ENCODE results near the gene GAB1.

GAB1 gene

GRCh38 chr4:143302536-143302935, 34.1 kb upstream of the GAB1 start:
- Histone ChIP-seq H3K27me3 (ENCODE audit: control insufficient read depth in 1 of 2, insufficient read depth in 2 of 2, low read length in 2 of 2) (no peaks in the 10 kb centered on the region), H3K9ac (ENCODE audit: low read depth in 1 of 2, low read length in 2 of 2) (no peak overlapping the region), H3K4me3 (ENCODE audit: low read depth in 1 of 2, low read length in 2 of 2) (no peak overlapping the region), H3K27ac (ENCODE audit: low read depth, low read length) (no peak overlapping the region), H3K9me3 (ENCODE audit: control insufficient read depth in 1 of 2, low read length in 2 of 2) (no peaks in the 10 kb centered on the region), H3K4me1 (ENCODE audit: control insufficient read depth in 1 of 2, insufficient read depth in 2 of 2, low read length in 2 of 2) (no peaks in the 10 kb centered on the region), H3K36me3 (ENCODE audit: control insufficient read depth in 1 of 2, insufficient read depth in 2 of 2, low read length in 2 of 2) (no peaks in the 10 kb centered on the region)

GRCh38 chr4:143306788-143307187, 29.9 kb upstream of the GAB1 start:
- Histone ChIP-seq H3K9me3 (ENCODE audit: control insufficient read depth in 1 of 2, low read length in 2 of 2) (no peaks in the 10 kb centered on the region), H3K4me3 (ENCODE audit: low read depth in 1 of 2, low read length in 2 of 2) (no peak overlapping the region), H3K27me3 (ENCODE audit: control insufficient read depth in 1 of 2, insufficient read depth in 2 of 2, low read length in 2 of 2) (no peaks in the 10 kb centered on the region)

GRCh38 chr4:143307531-143307930, 29.1 kb upstream of the GAB1 start:
- Histone ChIP-seq H3K9me3 (ENCODE audit: control insufficient read depth in 1 of 2, low read length in 2 of 2) (no peaks in the 10 kb centered on the region), H3K36me3 (ENCODE audit: control insufficient read depth in 1 of 2, insufficient read depth in 2 of 2, low read length in 2 of 2) (no peaks in the 10 kb centered on the region)

More at GRCh38 chr4:143306788-143307187, 29.9 kb upstream of the GAB1 start:
- Histone ChIP-seq H3K36me3 (ENCODE audit: control insufficient read depth in 1 of 2, insufficient read depth in 2 of 2, low read length in 2 of 2) (no peaks in the 10 kb centered on the region), H3K4me1 (ENCODE audit: control insufficient read depth in 1 of 2, insufficient read depth in 2 of 2, low read length in 2 of 2) (no peaks in the 10 kb centered on the region), H3K27ac (ENCODE audit: low read depth, low read length) (no peak overlapping the region), H3K9ac (ENCODE audit: low read depth in 1 of 2, low read length in 2 of 2) (no peak overlapping the region)

DNA sequence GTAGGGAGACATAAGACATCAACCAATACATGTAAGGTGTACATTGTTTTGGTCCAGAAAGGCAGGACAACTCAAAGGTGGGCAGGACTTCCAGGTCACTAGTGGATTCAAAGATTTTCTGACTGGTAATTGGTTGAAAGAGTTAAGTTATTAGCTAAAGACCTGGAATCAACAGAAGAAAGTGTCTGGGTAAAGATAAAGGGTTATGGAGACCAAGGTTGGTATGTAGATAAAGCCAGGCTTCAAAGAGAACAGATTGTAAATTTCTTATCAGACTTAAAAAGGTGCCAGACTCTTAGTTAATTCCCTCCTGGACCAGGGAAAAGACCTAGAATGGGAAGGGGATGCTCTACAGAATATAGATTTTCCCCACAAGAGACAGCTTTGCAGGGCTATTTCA, 28.3 kb upstream of the GAB1 start:
- Histone ChIP-seq H3K4me1 (ENCODE audit: control insufficient read depth in 1 of 2, insufficient read depth in 2 of 2, low read length in 2 of 2) (no peaks in the 10 kb centered on the region), H3K36me3 (ENCODE audit: control insufficient read depth in 1 of 2, insufficient read depth in 2 of 2, low read length in 2 of 2) (no peaks in the 10 kb centered on the region), H3K27ac (ENCODE audit: low read depth, low read length) (no peak overlapping the region), H3K27me3 (ENCODE audit: control insufficient read depth in 1 of 2, insufficient read depth in 2 of 2, low read length in 2 of 2) (no peaks in the 10 kb centered on the region), H3K9me3 (ENCODE audit: control insufficient read depth in 1 of 2, low read length in 2 of 2) (no peaks in the 10 kb centered on the region), H3K9ac (ENCODE audit: low read depth in 1 of 2, low read length in 2 of 2) (no peak overlapping the region), H3K4me3 (ENCODE audit: low read depth in 1 of 2, low read length in 2 of 2) (no peak overlapping the region)

More at GRCh38 chr4:143307531-143307930, 29.1 kb upstream of the GAB1 start:
- Histone ChIP-seq H3K9ac (ENCODE audit: low read depth in 1 of 2, low read length in 2 of 2) (no peak overlapping the region), H3K27me3 (ENCODE audit: control insufficient read depth in 1 of 2, insufficient read depth in 2 of 2, low read length in 2 of 2) (no peaks in the 10 kb centered on the region), H3K4me1 (ENCODE audit: control insufficient read depth in 1 of 2, insufficient read depth in 2 of 2, low read length in 2 of 2) (no peaks in the 10 kb centered on the region), H3K27ac (ENCODE audit: low read depth, low read length) (no peak overlapping the region), H3K4me3 (ENCODE audit: low read depth in 1 of 2, low read length in 2 of 2) (no peak overlapping the region)

DNA sequence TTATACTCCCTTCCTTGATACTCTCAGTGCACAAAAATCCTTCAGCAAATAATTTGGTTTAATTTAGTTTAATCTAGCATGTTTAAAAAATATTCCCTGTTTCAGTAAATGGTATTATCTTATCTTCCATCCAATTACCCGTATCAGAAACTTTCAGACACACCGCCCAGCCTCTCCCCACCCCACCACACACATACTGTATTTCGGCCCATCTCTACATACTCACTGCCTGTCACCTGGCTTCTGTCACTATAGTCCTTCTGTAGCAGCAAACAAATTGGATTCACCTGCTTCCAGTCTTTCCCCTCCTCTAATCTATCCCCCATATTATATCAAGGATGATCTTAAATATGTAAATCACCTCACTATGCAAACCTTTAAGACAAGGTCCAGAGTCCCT, 24.8 kb upstream of the GAB1 start:
- Histone ChIP-seq H3K9me3 (ENCODE audit: control insufficient read depth in 1 of 2, low read length in 2 of 2) (no peaks in the 10 kb centered on the region), H3K27me3 (ENCODE audit: control insufficient read depth in 1 of 2, insufficient read depth in 2 of 2, low read length in 2 of 2) (no peaks in the 10 kb centered on the region), H3K27ac (ENCODE audit: low read depth, low read length) (no peak overlapping the region), H3K4me1 (ENCODE audit: control insufficient read depth in 1 of 2, insufficient read depth in 2 of 2, low read length in 2 of 2) (no peaks in the 10 kb centered on the region), H3K4me3 (ENCODE audit: low read depth in 1 of 2, low read length in 2 of 2) (no peak overlapping the region), H3K9ac (ENCODE audit: low read depth in 1 of 2, low read length in 2 of 2) (no peak overlapping the region), H3K36me3 (ENCODE audit: control insufficient read depth in 1 of 2, insufficient read depth in 2 of 2, low read length in 2 of 2) (no peaks in the 10 kb centered on the region)

- H3K27ac ChIP-seq (ENCODE audit: low read depth, low read length), result no peak overlapping the region
- H3K4me1 ChIP-seq (ENCODE audit: control insufficient read depth in 1 of 2, insufficient read depth in 2 of 2, low read length in 2 of 2), result no peaks in the 10 kb centered on the region
- H3K36me3 ChIP-seq (ENCODE audit: control insufficient read depth in 1 of 2, insufficient read depth in 2 of 2, low read length in 2 of 2), result no peaks in the 10 kb centered on the region
- no peak overlapping the region for H3K9ac ChIP-seq (ENCODE audit: low read depth in 1 of 2, low read length in 2 of 2)
- H3K9me3 ChIP-seq (ENCODE audit: control insufficient read depth in 1 of 2, low read length in 2 of 2), result no peaks in the 10 kb centered on the region
- no peaks in the 10 kb centered on the region for H3K27me3 ChIP-seq (ENCODE audit: control insufficient read depth in 1 of 2, insufficient read depth in 2 of 2, low read length in 2 of 2)
- no peak overlapping the region for H3K4me3 ChIP-seq (ENCODE audit: low read depth in 1 of 2, low read length in 2 of 2)
Measured at GRCh38 chr4:143313521-143313920, 23.2 kb upstream of the GAB1 start.

- no peak overlapping the region for H3K27ac ChIP-seq (ENCODE audit: low read depth, low read length)
Measured at GRCh38 chr4:143313996-143314395, 22.7 kb upstream of the GAB1 start.

DNA sequence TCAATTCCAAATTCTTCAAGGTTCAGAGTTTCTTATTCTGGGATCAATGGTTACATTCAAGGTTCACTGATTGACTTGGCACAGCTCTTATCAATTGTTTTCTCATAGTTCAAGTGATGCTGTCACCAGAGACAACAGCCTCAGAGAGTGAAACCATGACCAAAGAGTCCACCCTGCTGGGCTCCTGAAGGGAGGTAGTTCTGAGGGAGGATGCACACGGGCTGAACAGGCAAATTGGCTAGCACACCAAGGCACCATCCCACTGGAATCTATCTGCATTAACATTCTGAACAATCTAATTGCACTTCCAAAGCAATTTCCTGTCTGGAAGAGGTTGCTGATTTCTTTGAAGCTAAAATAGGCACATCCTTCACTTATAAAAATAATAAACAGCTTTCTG, 16.6 kb upstream of the GAB1 start:
- H3K9ac ChIP-seq (ENCODE audit: low read depth in 1 of 2, low read length in 2 of 2), result no peak overlapping the region
- no peak overlapping the region for H3K27ac ChIP-seq (ENCODE audit: low read depth, low read length)
- H3K4me3 ChIP-seq (ENCODE audit: low read depth in 1 of 2, low read length in 2 of 2), result no peak overlapping the region
- H3K4me1 ChIP-seq (ENCODE audit: control insufficient read depth in 1 of 2, insufficient read depth in 2 of 2, low read length in 2 of 2), result no peaks in the 10 kb centered on the region
- H3K36me3 ChIP-seq (ENCODE audit: control insufficient read depth in 1 of 2, insufficient read depth in 2 of 2, low read length in 2 of 2), result no peaks in the 10 kb centered on the region
- H3K27me3 ChIP-seq (ENCODE audit: control insufficient read depth in 1 of 2, insufficient read depth in 2 of 2, low read length in 2 of 2), result no peaks in the 10 kb centered on the region
- no peaks in the 10 kb centered on the region for H3K9me3 ChIP-seq (ENCODE audit: control insufficient read depth in 1 of 2, low read length in 2 of 2)

More at GRCh38 chr4:143313996-143314395, 22.7 kb upstream of the GAB1 start:
- Histone ChIP-seq H3K4me1 (ENCODE audit: control insufficient read depth in 1 of 2, insufficient read depth in 2 of 2, low read length in 2 of 2) (no peaks in the 10 kb centered on the region), H3K9ac (ENCODE audit: low read depth in 1 of 2, low read length in 2 of 2) (no peak overlapping the region), H3K27me3 (ENCODE audit: control insufficient read depth in 1 of 2, insufficient read depth in 2 of 2, low read length in 2 of 2) (no peaks in the 10 kb centered on the region), H3K4me3 (ENCODE audit: low read depth in 1 of 2, low read length in 2 of 2) (no peak overlapping the region), H3K9me3 (ENCODE audit: control insufficient read depth in 1 of 2, low read length in 2 of 2) (no peaks in the 10 kb centered on the region), H3K36me3 (ENCODE audit: control insufficient read depth in 1 of 2, insufficient read depth in 2 of 2, low read length in 2 of 2) (no peaks in the 10 kb centered on the region)

- no peaks in the 10 kb centered on the region for H3K36me3 ChIP-seq (ENCODE audit: control insufficient read depth in 1 of 2, insufficient read depth in 2 of 2, low read length in 2 of 2)
- no peak overlapping the region for H3K4me3 ChIP-seq (ENCODE audit: low read depth in 1 of 2, low read length in 2 of 2)
- H3K4me1 ChIP-seq (ENCODE audit: control insufficient read depth in 1 of 2, insufficient read depth in 2 of 2, low read length in 2 of 2), result no peaks in the 10 kb centered on the region
- no peak overlapping the region for H3K9ac ChIP-seq (ENCODE audit: low read depth in 1 of 2, low read length in 2 of 2)
- no peak overlapping the region for H3K27ac ChIP-seq (ENCODE audit: low read depth, low read length)
- H3K27me3 ChIP-seq (ENCODE audit: control insufficient read depth in 1 of 2, insufficient read depth in 2 of 2, low read length in 2 of 2), result no peaks in the 10 kb centered on the region
- H3K9me3 ChIP-seq (ENCODE audit: control insufficient read depth in 1 of 2, low read length in 2 of 2), result no peaks in the 10 kb centered on the region
Measured at GRCh38 chr4:143326735-143327134, 9.9 kb upstream of the GAB1 start.

- Histone ChIP-seq H3K9ac (ENCODE audit: low read depth in 1 of 2, low read length in 2 of 2) (no peak overlapping the region), H3K36me3 (ENCODE audit: control insufficient read depth in 1 of 2, insufficient read depth in 2 of 2, low read length in 2 of 2) (no peaks in the 10 kb centered on the region), H3K27ac (ENCODE audit: low read depth, low read length) (no peak overlapping the region), H3K9me3 (ENCODE audit: control insufficient read depth in 1 of 2, low read length in 2 of 2) (no peaks in the 10 kb centered on the region), H3K4me1 (ENCODE audit: control insufficient read depth in 1 of 2, insufficient read depth in 2 of 2, low read length in 2 of 2) (no peaks in the 10 kb centered on the region), H3K27me3 (ENCODE audit: control insufficient read depth in 1 of 2, insufficient read depth in 2 of 2, low read length in 2 of 2) (no peaks in the 10 kb centered on the region), H3K4me3 (ENCODE audit: low read depth in 1 of 2, low read length in 2 of 2) (no peak overlapping the region)
Measured at GRCh38 chr4:143329985-143330384, 6.7 kb upstream of the GAB1 start.
